Ascending aorta (tissue), 2 donors: ENCODE measurements around the gene ZCCHC4. TPM values are rescaled to one million over a fixed set of nuclear protein-coding genes. Genes with fewer than 3 reads are reported as not detected.

Experiments used
- DNase-seq, 2 donors: peaks; one replicate each; pipeline ENCODE4 v3.0.0-alpha.2; 2019; ENCODE audit warnings: low spot score in 2 of 2
- H3K27ac ChIP-seq, 2 donors: fragments of 200-600 bp; sonication (generic); one replicate each; pipeline ENCODE4 v1.5.1; 2016 to 2017; ENCODE audit warnings: mild to moderate bottlenecking in 1 of 2
- H3K27me3 ChIP-seq: fragments of 200-600 bp; sonication (generic); one replicate; pipeline ENCODE4 v1.5.1; 2017
- H3K36me3 ChIP-seq, 2 donors: fragments of 200-600 bp; sonication (generic); one replicate each; pipeline ENCODE4 v1.5.1; 2016
- H3K4me1 ChIP-seq, 2 donors: fragments of 200-600 bp; sonication (generic); one replicate each; pipeline ENCODE4 v1.5.1; 2016 to 2017; ENCODE audit warnings: mild to moderate bottlenecking in 1 of 2
- H3K4me3 ChIP-seq, 2 donors: fragments of 200-600 bp; sonication (generic); one replicate each; pipeline ENCODE4 v1.5.1; 2016 to 2017; ENCODE audit warnings: mild to moderate bottlenecking in 1 of 2
- H3K9me3 ChIP-seq, 2 donors: fragments of 200-600 bp; sonication (generic); one replicate each; pipeline ENCODE4 v1.5.1; 2016
- CTCF ChIP-seq, 3 experiments: fragments of 200-600 bp in 2 of 3; fragments of 450-650 bp in 1 of 3; sonication (generic) in 2 of 3; IDR thresholded peaks; one replicate each; pipeline ENCODE4 v1.5.1; 2016 to 2019; ENCODE audit warnings: antibody characterized with exemption in 3 of 3, mild to moderate bottlenecking in 1 of 3, moderate library complexity in 1 of 3
- intact Hi-C: fragments of 100-400 bp; cut with DNase I; formaldehyde crosslinking; loops from one replicate; pipeline ENCODE4 v1.15.1; 2023
- total RNA-seq: library from RNA; depleted of rRNA; stranded (reverse); fragments of >200 nt; gene quantifications from one replicate; pipeline ENCODE4 v1.1.0, GENCODE V29; 2016

ZCCHC4 gene
- total RNA-seq: 1.7 TPM

DNA sequence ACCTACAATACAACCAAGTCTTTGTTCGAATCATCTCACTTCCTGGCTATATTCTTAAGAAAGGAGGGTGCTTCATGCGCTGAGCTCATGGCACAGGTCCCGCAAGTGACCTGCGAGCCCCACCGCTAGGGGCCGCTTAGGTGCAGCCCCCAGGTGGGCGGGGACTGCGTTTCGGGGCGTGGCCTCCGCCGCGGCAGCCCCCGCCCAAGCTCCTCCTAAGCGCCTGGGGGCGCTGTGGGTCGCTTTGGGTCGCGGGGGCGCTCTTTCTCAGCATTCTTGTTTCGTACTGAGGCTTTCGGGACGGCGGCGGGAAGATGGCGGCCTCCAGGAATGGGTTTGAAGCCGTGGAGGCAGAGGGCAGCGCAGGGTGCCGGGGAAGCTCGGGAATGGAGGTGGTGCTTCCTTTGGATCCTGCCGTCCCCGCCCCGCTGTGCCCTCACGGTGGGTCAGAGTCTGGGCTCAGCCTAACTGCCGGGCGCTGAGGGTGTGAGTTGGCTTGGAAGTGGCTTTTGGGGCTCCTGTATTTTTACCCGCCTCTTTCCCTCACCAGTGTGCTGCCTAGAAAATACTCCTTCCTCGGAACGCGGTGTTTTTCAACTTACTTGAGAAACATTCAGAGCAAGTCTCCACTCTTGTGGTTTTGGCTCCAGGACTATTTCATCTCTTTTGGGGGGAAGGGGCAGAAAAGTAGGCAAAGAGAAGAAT is at the start of gene ZCCHC4:
ZCCHC4 (plus strand) TSS at position 279 of the 705 bp plus-strand sequence; CDS start at position 315, 36 bp downstream.
- Histone ChIP-seq H3K36me3 (peaks cover 0 to 15% of the 10 kb centered on the region in 2 donors), H3K4me3 (peak within 1 kb of the TSS; percentile 67 to 85), H3K9me3 (no peaks in the 10 kb centered on the region), H3K27ac (peak within 1 kb of the TSS in 1 of 2 donors; percentile 78), H3K27me3 (no peaks in the 10 kb centered on the region), H3K4me1 (peaks cover 0 to 6% of the 10 kb centered on the region in 2 donors)
- intact Hi-C loops: loop anchor here (1.0 to 10.0 kb wide), 4 partner anchors 64 to 602 kb away; partner anchors contain the start of genes ANAPC4, PI4K2B, SEPSECS and SMIM20
- peak; percentile 78 to 99 (median 92) for TF ChIP-seq CTCF (IDR thresholded peaks at IDR 0.05)
- peak; percentile 43 to 94 for DNase-seq

DNA sequence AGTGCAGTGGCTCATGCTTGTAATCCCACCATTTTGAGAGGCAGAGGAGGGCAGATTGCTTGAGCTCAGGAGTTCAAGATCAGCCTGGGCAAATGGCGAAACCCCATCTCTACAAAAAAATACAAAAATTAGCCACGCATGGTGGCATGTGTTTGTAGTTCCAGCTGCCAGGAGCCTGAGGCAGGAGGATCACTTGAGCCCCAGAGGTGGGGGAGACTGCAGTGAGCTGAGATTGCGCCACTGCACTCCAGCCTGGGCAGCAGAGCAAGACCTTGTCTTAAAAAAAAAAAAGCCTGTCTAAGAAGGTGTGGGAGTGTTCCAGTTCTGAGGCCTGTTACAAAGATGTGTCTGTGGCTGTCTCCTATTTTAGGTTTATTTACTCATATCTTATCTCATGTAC is 40.7 kb upstream of the ZCCHC4 start:
- H3K4me1 ChIP-seq: no peaks in the 10 kb centered on the region
- H3K4me3 ChIP-seq: no peak overlapping the region
- H3K27me3 ChIP-seq: no peaks in the 10 kb centered on the region
- peaks cover 5 to 35% of the 10 kb centered on the region in 2 donors for H3K36me3 ChIP-seq
- no peak overlapping the region for H3K27ac ChIP-seq
- no peaks in the 10 kb centered on the region for H3K9me3 ChIP-seq
- no peak for TF ChIP-seq CTCF (IDR thresholded peaks at IDR 0.05)
- no peak for DNase-seq
- intact Hi-C loops: no loop called here

- H3K27me3 ChIP-seq: no peaks in the 10 kb centered on the region
- intact Hi-C loops: no loop called here
- no peak for TF ChIP-seq CTCF (IDR thresholded peaks at IDR 0.05)
- peaks cover 8 to 22% of the 10 kb centered on the region in 2 donors for H3K36me3 ChIP-seq
- H3K9me3 ChIP-seq: no peaks in the 10 kb centered on the region
- no peak for DNase-seq
- no peaks in the 10 kb centered on the region for H3K4me1 ChIP-seq
- H3K4me3 ChIP-seq: no peak overlapping the region
- no peak overlapping the region for H3K27ac ChIP-seq
Observed at GRCh38 chr4:25280210-25280609, 32.4 kb upstream of the ZCCHC4 start.

GRCh38 chr4:25283948-25284347 is 28.6 kb upstream of the ZCCHC4 start:
- Histone ChIP-seq H3K27me3 (no peaks in the 10 kb centered on the region), H3K9me3 (peaks cover 0 to 4% of the 10 kb centered on the region in 2 donors), H3K4me1 (no peaks in the 10 kb centered on the region), H3K36me3 (peaks cover 4 to 11% of the 10 kb centered on the region in 2 donors), H3K27ac (no peak overlapping the region), H3K4me3 (no peak overlapping the region)
- no peak for TF ChIP-seq CTCF (IDR thresholded peaks at IDR 0.05)
- intact Hi-C loops: no loop called here
- no peak for DNase-seq

GRCh38 chr4:25284466-25284865 is 28.1 kb upstream of the ZCCHC4 start:
- no peak overlapping the region for H3K4me3 ChIP-seq

More at GRCh38 chr4:25284466-25284865, 28.1 kb upstream of the ZCCHC4 start:
- Histone ChIP-seq H3K27me3 (no peaks in the 10 kb centered on the region), H3K4me1 (no peaks in the 10 kb centered on the region), H3K36me3 (peaks cover 4 to 11% of the 10 kb centered on the region in 2 donors), H3K27ac (no peak overlapping the region), H3K9me3 (peaks cover 0 to 4% of the 10 kb centered on the region in 2 donors)
- DNase-seq: no peak
- intact Hi-C loops: no loop called here
- TF ChIP-seq CTCF (IDR thresholded peaks at IDR 0.05): no peak
